ENCODE data around the gene HSH2D. TPM values are rescaled to one million over a fixed set of nuclear protein-coding genes. Genes with fewer than 3 reads are reported as not detected.
A peak's percentile ranks its signal among the peaks of the same experiment; 100 is the strongest.
"Not testable (repeated sequence)": the region's sequence is repeated elsewhere in the genome, so short reads cannot be mapped to it uniquely, and the experiment has no call there.

Gene HSH2D, protein sequence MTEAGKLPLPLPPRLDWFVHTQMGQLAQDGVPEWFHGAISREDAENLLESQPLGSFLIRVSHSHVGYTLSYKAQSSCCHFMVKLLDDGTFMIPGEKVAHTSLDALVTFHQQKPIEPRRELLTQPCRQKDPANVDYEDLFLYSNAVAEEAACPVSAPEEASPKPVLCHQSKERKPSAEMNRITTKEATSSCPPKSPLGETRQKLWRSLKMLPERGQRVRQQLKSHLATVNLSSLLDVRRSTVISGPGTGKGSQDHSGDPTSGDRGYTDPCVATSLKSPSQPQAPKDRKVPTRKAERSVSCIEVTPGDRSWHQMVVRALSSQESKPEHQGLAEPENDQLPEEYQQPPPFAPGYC
- not detected in 2 replicates for total RNA-seq

DNA sequence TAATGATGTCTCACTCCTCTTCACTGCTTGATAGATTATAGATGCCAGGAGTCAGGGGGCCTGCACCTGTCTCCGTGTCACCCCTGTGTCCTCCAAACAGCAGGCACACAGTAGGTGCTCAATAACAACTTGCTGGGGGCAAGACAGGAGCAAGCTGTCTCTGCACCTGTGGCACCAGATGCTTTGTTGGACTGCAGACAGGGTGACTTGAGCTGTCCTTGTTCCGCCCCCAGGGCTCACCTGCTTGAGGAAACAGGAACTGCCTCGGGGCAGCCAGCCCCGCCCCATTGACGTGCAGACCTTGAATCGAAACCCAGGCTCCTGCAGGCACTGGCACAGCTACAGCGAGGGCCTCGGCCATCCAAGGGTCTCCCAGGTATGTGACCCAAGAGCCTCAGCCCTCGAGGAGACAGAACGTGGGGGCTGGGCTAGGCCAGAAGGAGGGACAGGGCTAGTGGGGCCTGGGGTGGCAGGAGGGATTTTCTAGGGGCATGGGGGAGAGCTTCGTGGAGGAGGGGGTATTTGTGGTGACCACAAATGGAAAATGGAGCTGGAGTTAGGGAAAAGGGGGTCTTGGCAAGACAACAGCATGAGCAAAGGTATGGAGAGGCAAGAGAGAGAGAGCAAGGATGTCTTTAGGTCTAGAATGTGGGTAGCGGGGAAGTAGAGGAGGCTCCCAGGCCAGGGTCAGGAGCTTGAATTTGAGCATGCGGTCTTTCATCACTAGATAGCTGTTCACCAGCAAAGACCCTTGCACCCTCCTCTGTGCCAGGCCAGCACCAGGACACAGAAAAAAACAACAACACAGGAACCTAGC, at the start of gene HSH2D:
HSH2D (plus strand) TSS at position 287 of the 817 bp plus-strand sequence. CDS start 5,066 bp downstream, outside the sequence.
- TF ChIP-seq, protein P1, sequence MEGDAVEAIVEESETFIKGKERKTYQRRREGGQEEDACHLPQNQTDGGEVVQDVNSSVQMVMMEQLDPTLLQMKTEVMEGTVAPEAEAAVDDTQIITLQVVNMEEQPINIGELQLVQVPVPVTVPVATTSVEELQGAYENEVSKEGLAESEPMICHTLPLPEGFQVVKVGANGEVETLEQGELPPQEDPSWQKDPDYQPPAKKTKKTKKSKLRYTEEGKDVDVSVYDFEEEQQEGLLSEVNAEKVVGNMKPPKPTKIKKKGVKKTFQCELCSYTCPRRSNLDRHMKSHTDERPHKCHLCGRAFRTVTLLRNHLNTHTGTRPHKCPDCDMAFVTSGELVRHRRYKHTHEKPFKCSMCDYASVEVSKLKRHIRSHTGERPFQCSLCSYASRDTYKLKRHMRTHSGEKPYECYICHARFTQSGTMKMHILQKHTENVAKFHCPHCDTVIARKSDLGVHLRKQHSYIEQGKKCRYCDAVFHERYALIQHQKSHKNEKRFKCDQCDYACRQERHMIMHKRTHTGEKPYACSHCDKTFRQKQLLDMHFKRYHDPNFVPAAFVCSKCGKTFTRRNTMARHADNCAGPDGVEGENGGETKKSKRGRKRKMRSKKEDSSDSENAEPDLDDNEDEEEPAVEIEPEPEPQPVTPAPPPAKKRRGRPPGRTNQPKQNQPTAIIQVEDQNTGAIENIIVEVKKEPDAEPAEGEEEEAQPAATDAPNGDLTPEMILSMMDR (IDR thresholded peaks at IDR 0.05; ENCODE audit: insufficient read depth, low read depth, low read length) = no peak
- H3K4me3 ChIP-seq (ENCODE audit: low read depth, low read length) = no peak within 1 kb of the TSS
- no peak for DNase-seq (ENCODE audit: low read depth)

DNA sequence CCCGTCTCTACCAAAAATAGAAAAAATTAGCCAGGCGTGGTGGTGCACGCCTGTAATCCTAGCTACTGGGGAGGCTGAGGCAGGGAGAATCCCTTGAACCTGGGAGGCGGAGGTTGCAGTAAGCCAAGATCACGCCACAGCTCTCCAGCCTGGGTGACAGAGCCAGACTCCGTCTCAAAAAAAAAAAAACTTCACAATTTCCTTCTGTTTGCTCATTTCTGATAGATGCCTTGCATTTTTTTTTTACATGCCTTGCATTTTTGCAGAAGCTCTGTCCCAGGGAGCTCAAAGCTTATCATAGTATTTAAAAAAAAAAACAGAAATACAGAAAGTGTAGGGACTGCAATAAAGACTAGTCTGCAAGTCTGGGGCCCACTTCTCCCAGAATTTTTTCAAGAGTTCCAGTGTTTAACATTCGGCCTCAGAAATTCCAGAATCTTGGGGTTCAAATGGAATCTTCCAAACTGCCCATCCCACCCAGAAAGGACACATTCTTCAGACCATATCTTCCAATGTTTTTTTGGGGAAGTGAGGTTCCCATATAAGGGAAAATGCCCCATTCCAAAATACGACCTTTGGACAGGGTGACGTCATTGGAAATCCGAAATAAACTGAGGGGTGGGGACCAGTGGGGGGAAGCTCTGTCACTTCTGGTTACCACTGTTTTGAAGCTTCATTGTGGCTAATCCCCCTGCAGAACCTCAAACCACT, 49.0 kb upstream of the HSH2D start:
- DNase-seq (ENCODE audit: low read depth) = peak; percentile 42
- no peak overlapping the region for H3K4me3 ChIP-seq (ENCODE audit: low read depth, low read length)
- TF ChIP-seq, protein P1 (IDR thresholded peaks at IDR 0.05; ENCODE audit: insufficient read depth, low read depth, low read length) = no peak

DNA sequence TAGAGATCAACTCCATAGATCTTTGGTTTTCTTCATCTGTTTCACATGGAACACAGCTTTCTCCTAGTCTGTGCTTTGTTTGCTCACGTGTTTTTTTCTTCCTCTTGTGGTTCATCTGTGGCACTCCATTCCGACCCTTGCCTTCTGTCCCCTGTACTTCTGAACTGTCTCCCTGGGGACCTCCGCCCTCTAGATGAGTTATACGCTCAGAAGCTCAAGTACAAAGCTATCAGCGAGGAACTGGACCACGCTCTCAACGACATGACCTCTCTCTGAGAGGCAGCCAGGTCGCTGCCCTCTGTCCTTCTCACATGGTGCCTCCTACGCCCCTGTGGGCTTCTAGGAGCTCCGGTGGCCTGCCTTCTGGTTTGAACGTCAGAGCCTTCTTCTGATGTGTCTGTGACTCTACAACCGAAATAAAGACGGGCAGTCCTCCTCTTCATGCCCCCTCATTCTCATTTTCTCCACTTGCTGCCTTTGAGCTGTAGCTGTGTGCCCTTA, 48.4 kb upstream of the HSH2D start:
- DNase-seq (ENCODE audit: low read depth) = no peak
- TF ChIP-seq, protein P1 (IDR thresholded peaks at IDR 0.05; ENCODE audit: insufficient read depth, low read depth, low read length) = no peak
- H3K4me3 ChIP-seq (ENCODE audit: low read depth, low read length) = no peak overlapping the region

DNA sequence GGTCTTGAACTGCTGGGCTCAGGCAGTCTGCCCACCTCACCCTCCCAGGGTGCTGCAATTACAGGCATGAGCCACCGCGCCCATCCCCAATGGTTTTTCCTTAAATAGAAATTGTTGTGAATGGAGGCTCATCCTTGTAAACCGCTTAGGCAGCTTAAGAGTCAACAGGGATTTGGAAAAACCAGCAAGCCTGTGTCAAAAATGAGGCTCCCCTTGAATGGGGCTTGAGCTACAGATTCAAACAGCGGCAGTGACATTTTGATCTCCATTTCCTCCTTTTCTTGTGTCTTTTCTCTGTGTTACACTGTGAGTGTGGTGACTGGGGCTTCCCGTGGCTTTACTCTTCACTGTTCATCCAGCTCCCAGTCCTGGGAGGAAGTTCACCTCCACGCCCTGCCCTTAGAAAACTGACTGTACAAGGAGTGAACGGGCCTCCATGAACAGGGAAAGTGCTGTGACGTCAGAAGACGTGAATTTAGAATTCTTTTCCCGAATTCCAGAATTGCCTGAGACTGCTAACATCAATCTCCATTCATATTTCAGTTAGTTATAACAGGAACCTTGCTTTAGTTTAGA, 47.1 kb upstream of the HSH2D start:
- TF ChIP-seq, protein P1 (IDR thresholded peaks at IDR 0.05; ENCODE audit: insufficient read depth, low read depth, low read length) = no peak
- H3K4me3 ChIP-seq (ENCODE audit: low read depth, low read length) = no peak overlapping the region
- no peak for DNase-seq (ENCODE audit: low read depth)

DNA sequence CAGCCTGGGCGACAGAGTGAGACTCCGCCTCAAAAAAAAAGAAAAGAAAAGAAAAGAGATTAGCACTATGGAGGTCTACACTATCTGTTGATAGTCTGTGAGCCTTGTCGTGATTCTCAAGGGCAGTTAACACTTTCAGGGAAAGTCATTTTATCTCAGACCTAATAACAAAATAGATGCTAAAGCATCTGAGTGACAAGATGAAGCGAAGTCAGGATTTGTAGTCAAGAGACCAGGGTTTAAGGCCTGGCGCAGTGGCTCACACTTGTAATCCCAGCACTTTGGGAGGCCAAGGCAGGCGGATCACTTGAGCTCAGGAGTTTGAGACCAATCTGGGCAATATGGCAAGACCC, 45.1 kb upstream of the HSH2D start:
- no peak overlapping the region for H3K4me3 ChIP-seq (ENCODE audit: low read depth, low read length)
- DNase-seq (ENCODE audit: low read depth) = no peak
- TF ChIP-seq, protein P1 (IDR thresholded peaks at IDR 0.05; ENCODE audit: insufficient read depth, low read depth, low read length) = no peak

DNA sequence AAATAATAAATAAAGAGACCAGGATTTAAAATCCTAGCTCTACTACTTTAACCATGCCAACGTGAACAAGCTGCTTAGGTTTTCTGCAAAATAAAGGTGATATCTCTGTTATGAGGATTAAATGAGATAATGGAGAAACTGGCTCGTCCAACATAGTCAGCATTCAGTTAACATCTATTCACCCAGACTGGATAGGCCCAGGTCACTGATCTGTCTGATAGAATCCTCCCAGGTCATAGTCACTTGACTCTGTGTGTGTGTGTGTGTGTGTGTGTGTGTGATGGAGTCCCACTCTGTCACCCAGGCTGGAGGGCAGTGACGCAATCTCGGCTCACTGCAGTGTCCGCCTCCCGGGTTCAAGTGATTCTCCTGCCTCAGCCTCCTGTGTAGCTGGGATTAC, 44.7 kb upstream of the HSH2D start:
- TF ChIP-seq, protein P1 (IDR thresholded peaks at IDR 0.05; ENCODE audit: insufficient read depth, low read depth, low read length) = no peak
- DNase-seq (ENCODE audit: low read depth) = no peak
- H3K4me3 ChIP-seq (ENCODE audit: low read depth, low read length) = no peak overlapping the region

DNA sequence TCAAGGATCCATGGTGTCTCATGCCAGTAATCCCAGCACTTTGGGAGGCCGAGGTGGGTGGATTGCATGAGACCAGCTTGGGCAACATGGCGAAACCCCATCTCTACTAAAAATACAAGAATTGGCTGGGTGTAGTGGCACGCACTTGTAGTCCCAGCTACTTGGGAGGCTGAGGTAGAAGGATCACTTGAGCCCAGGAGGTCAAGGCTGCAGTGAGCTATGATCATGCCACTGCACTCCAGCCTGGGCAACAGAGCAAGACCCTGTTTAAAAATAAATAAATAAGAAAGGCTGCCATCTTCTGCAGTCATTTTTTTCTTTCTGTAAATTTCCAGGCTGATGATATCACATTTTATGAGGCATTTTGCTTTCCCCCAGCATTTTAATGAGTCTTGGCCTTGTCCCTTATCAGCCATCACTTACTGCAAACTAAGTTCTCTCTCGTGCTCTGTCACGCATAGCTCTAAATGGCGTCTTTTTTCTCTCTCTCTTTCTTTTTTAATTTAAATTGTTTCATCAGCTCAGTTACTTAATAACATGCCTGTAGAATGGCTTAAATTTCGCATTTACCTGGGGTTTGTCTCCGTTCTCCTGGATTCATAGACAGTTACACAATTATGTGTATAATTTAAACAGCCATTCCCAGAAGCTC, 44.0 kb upstream of the HSH2D start:
- H3K4me3 ChIP-seq (ENCODE audit: low read depth, low read length) = not testable (repeated sequence)
- DNase-seq (ENCODE audit: low read depth) = peak; percentile 70
